Glutamatergic neuron (in vitro differentiated cells): ENCODE data around the gene CDA. TPM values are rescaled to one million over a fixed set of nuclear protein-coding genes. Genes with fewer than 3 reads are reported as not detected.
A peak's percentile ranks its signal among the peaks of the same experiment; 100 is the strongest.

ENCODE experiments used
- DNase-seq: peaks from one replicate; pipeline ENCODE4 v3.0.0; 2022
- H3K27ac Mint-ChIP-seq: one replicate; pipeline ENCODE4 v1.8.0; 2020; ENCODE audit warnings: mild to moderate bottlenecking, mixed read lengths, inconsistent platforms; ENCODE audit not compliant: unreplicated experiment
- H3K27me3 Mint-ChIP-seq: one replicate; pipeline ENCODE4 v1.8.0; 2020; ENCODE audit warnings: mild to moderate bottlenecking, moderate library complexity, mixed read lengths, inconsistent platforms; ENCODE audit not compliant: unreplicated experiment
- H3K36me3 Mint-ChIP-seq: one replicate; pipeline ENCODE4 v1.8.0; 2020; ENCODE audit warnings: mild to moderate bottlenecking, mixed read lengths, inconsistent platforms; ENCODE audit not compliant: unreplicated experiment
- H3K4me1 Mint-ChIP-seq: one replicate; pipeline ENCODE4 v1.8.0; 2020; ENCODE audit warnings: mild to moderate bottlenecking, low read depth, mixed read lengths, inconsistent platforms; ENCODE audit not compliant: unreplicated experiment
- H3K4me3 Mint-ChIP-seq: one replicate; pipeline ENCODE4 v1.8.0; 2020; ENCODE audit warnings: mild to moderate bottlenecking, mixed read lengths, inconsistent platforms; ENCODE audit not compliant: unreplicated experiment
- H3K9me3 Mint-ChIP-seq: one replicate; pipeline ENCODE4 v1.8.0; 2020; ENCODE audit warnings: mild to moderate bottlenecking, moderate library complexity, mixed read lengths, inconsistent platforms; ENCODE audit not compliant: unreplicated experiment
- total RNA-seq: library from RNA; stranded (reverse); fragmentation: NEBNext Ultra II Directional; extraction: Animal tissue kit (Norgen Biotek cat#: 25700); gene quantifications from one replicate; pipeline ENCODE4 v1.2.1, GENCODE V29; 2021; ENCODE audit not compliant: unreplicated experiment
- TF ChIP-seq, protein P1 (sequence below): fragments of 200-600 bp; sonication (generic); IDR thresholded peaks from one replicate; pipeline ENCODE4 v1.5.0; 2021; ENCODE audit not compliant: partially characterized antibody, unreplicated experiment

CDA gene
- total RNA-seq, 1 donor from 2014 or later, result not detected

- Mint-ChIP-seq H3K36me3 (peaks cover 8% of the 10 kb centered on the region), H3K9me3 (peaks cover 2% of the 10 kb centered on the region), H3K27ac (no peak overlapping the region), H3K4me1 (no peaks in the 10 kb centered on the region), H3K4me3 (no peak overlapping the region), H3K27me3 (no peaks in the 10 kb centered on the region)
- DNase-seq, result peak; percentile 54
- TF ChIP-seq, protein P1, sequence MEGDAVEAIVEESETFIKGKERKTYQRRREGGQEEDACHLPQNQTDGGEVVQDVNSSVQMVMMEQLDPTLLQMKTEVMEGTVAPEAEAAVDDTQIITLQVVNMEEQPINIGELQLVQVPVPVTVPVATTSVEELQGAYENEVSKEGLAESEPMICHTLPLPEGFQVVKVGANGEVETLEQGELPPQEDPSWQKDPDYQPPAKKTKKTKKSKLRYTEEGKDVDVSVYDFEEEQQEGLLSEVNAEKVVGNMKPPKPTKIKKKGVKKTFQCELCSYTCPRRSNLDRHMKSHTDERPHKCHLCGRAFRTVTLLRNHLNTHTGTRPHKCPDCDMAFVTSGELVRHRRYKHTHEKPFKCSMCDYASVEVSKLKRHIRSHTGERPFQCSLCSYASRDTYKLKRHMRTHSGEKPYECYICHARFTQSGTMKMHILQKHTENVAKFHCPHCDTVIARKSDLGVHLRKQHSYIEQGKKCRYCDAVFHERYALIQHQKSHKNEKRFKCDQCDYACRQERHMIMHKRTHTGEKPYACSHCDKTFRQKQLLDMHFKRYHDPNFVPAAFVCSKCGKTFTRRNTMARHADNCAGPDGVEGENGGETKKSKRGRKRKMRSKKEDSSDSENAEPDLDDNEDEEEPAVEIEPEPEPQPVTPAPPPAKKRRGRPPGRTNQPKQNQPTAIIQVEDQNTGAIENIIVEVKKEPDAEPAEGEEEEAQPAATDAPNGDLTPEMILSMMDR, result peak; percentile 91
These were observed 51.3 kb downstream of the CDA start for GRCh38 chr1:20640183-20640597.

DNA sequence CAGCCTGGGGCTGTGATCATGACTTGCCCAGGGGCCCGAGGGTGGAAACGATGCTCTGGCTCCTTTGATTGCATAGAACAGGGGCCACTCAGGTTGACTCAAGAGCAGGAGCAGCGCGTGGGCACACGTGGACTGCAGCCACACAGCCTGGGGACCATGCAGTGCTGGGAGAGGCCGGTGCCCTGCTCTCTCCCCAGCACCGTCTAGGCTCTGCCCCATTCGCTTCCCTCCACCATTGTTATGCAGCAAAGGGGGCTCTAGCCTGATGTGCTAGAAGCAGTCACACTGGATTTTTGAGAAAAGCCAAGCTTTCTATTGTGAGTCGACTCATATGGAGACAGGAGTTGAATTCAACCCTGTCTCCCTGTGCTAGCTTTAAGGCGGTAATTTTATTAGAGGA, 53.1 kb downstream of the CDA start:
- peaks cover 8% of the 10 kb centered on the region for H3K36me3 Mint-ChIP-seq
- no peak overlapping the region for H3K27ac Mint-ChIP-seq
- peaks cover 2% of the 10 kb centered on the region for H3K9me3 Mint-ChIP-seq
- no peak overlapping the region for H3K4me3 Mint-ChIP-seq
- TF ChIP-seq, protein P1, result no peak
- H3K4me1 Mint-ChIP-seq, result no peaks in the 10 kb centered on the region
- H3K27me3 Mint-ChIP-seq, result no peaks in the 10 kb centered on the region
- no peak for DNase-seq

GRCh38 chr1:20643080-20643479, 54.2 kb downstream of the CDA start:
- Mint-ChIP-seq H3K27ac (no peak overlapping the region), H3K36me3 (peaks cover 6% of the 10 kb centered on the region), H3K9me3 (peaks cover 2% of the 10 kb centered on the region), H3K4me1 (no peaks in the 10 kb centered on the region), H3K4me3 (no peak overlapping the region), H3K27me3 (no peaks in the 10 kb centered on the region)
- TF ChIP-seq, protein P1, result no peak
- no peak for DNase-seq

- Mint-ChIP-seq H3K36me3 (peaks cover 5% of the 10 kb centered on the region), H3K4me1 (peaks cover under 1% of the 10 kb centered on the region), H3K27ac (no peak overlapping the region), H3K4me3 (no peak overlapping the region), H3K27me3 (peaks cover 2% of the 10 kb centered on the region), H3K9me3 (peaks cover 2% of the 10 kb centered on the region)
- DNase-seq, result no peak
- TF ChIP-seq, protein P1, result no peak
These were observed 55.5 kb downstream of the CDA start for GRCh38 chr1:20644416-20644815.

DNA sequence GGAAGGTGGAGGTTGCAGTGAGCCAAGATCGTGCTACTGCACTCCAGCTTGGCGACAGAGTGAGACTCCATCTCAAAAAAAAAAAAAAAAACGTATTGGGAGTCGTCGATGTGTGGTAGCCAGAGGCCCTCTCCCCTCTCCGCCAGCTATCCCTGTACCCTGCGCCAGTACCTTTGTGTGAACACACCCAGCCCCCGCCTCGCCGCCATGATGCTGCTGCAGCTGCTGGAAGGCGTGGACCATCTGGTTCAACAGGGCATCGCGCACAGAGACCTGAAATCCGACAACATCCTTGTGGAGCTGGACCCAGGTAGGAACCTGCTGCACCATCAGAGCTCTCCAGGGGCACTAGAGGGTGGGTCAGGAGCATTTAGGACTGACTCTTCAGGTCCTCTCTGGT, 56.5 kb downstream of the CDA start:
- Mint-ChIP-seq H3K4me3 (no peak overlapping the region), H3K9me3 (peaks cover 5% of the 10 kb centered on the region), H3K27ac (no peak overlapping the region), H3K4me1 (peaks cover 10% of the 10 kb centered on the region), H3K27me3 (peaks cover 2% of the 10 kb centered on the region), H3K36me3 (peaks cover 10% of the 10 kb centered on the region)
- TF ChIP-seq, protein P1, result no peak
- no peak for DNase-seq
